CD4-positive, alpha-beta T cell treated with Interleukin-12 subunit alpha and Interleukin-12 subunit beta, for 1 hour (primary cell): ENCODE data around the gene SIRT2.
A peak's percentile ranks its signal among the peaks of the same experiment; 100 is the strongest.
"Not testable (repeated sequence)": the region's sequence is repeated elsewhere in the genome, so short reads cannot be mapped to it uniquely, and the experiment has no call there.

Experiments
- DNase-seq: peaks from one replicate; pipeline ENCODE4 v3.0.0-alpha.2; 2020

Gene SIRT2

DNA sequence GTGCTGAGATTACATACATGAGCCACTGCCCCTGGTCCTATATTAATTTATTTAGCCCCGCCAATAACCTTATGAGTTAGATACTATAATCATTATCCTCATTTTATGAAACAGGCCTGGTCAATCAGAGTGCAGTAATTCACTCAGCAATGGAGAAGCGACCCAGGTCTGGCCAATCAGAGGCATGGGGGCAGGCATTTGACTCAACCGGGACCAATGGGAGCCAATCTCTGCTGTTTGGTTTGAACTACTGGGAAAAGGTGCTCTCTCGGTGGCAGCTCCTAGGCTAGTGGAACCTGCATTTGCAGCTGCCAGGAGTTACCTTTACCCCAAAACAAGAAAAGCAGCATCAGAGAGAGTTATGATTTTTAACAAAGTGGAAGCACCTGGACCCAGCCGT lies 6.6 kb downstream of the SIRT2 start:
- no peak for DNase-seq

DNA sequence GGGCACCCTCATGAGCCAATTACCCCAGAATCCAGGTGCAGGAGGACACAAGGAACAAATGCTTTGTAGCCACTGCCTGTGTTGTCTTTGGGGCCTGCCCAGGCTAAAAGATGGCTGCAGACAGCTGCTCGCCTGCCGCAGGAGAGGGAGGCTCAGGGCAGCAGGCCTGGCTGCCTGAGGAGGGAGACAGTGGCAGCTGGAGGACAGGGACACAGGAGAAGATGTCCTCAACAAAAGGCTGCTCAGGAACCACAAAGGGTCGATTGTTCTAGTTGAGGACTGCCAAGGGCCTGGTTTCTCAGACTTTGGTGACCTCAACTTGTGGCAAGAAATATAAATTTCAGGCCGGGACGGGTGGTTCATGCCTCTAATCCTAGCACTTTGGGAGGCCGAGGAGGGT lies 7.6 kb downstream of the SIRT2 start:
- no peak for DNase-seq

DNA sequence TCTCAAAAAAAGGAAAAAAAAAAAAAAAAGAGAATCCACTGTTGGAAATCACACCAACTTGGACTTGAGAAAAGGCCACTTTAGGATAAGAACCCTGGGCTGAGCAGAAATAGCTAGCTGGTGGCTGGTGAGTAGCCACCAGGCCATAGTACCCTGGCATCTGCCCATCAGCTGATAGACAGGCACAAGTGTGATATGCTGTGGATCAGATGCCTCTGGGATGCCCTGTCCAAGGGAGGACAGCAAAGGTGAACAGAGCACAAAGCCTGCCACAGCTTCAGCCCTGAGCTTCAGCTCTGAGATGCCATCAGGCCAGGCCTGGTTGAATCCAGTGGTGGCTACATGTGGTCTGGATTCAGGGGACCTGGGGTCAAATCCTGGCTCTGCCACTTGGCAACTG lies 8.7 kb downstream of the SIRT2 start:
- no peak for DNase-seq

DNA sequence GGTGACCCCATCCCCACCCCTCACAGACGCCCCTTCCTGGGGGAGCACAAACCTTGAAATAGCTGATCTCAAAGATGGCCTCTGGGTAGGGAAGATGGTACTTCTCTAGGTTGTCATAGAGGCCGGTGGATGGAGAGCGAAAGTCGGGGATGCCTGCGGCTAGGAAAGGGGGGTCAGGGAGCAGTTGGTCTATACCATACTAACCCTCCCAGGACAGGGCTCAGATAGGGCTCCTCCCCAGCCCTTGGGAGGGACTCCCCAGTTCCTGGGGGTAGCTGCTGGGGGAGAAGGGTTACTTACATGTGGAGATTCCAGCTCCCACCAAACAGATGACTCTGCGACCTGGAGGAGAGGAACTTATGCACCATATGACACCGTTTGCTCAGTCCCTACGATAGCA lies 9.6 kb downstream of the SIRT2 start:
- no peak for DNase-seq

DNA sequence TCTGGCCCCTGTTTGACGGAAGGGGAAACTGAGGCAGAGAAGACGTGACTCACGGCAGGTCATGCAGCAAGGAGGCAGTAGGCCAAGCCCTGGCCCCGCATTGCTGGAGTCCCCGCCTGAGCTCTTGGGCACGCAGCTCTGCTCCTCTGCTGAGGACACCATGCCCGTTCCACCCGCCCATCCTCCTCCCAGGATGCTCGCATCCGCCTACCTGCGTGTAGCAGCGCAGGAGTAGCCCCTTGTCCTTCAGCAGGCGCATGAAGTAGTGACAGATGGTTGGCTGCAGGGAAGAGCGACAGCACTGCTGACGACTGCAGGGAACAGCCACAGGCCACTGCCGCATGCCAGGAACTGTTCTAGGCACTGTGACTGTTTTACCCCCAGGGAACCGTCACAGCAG lies 10.5 kb downstream of the SIRT2 start:
- DNase-seq = no peak

DNA sequence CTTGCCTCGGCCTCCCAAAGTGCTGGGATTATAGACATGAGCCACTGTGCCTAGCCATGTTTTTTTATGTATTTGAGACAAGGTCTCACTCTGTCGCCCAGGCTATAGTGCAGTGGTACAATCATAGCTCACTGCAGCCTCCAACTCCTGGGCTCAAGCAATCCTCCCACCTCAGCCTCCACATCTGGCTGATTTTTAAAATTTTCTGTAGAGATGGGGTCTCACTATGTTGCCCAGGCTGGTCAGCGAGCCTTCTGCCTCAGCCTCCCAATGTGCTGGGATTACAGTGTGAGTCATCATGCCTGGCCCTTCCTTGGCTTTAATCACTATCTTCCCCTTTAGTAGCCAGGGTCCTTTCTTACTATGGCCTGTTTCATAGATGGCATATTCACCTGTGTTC lies 14.7 kb downstream of the SIRT2 start:
- not testable (repeated sequence) for DNase-seq

DNA sequence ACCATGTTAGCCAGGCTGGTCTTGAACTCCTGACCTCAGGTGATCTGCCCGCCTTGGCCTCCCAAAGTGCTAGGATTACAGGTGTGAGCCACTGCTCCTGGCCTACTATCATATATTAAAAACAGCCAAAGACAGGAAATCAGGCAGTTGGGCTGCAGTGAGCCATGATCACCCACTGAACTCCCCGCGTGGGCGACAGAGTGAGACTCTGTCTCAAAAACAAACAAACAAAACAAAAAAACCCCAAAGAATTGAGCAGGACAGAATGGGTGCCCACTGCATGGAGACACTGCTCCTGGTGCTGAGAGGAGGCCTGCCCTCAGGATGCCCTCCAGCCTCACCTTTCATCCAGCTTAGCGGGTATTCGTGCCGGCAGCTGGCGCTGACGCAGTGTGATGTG lies 16.1 kb downstream of the SIRT2 start:
- DNase-seq = no peak

DNA sequence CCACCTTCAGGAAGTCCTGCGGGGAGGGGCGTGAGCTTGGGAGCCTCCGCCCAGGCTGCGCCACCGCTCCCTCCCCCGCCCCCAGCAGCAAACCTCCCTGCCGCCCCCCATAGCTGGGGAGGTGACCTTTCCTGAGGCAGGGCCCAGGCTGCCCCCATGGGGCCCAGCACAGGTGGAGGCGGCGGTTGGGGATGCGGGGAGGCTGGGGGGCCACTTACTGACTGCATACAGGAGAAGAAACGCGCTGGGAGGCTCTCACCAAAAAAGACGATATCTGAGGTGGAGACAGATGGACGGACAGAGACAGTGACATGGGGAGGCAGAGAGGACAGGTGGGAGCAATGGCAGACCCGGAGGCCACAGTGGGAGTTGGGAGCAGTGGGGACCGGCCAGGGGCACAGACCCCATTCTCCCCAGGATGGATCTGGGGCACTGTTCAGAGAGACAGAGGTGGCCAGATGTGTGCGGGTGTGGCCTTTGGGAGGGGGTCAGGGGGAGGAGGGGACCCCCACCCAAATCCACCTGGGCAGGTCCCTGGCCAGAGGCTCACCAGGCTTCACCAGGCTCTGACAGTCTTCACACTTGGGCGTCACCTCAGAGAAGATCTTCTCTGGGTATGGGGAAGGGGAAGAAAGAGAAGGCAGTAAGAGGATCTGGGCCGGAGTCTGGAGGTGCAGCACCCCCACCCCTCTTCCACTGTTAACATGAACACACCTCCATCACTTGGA lies 18.4 kb downstream of the SIRT2 start:
- no peak for DNase-seq

DNA sequence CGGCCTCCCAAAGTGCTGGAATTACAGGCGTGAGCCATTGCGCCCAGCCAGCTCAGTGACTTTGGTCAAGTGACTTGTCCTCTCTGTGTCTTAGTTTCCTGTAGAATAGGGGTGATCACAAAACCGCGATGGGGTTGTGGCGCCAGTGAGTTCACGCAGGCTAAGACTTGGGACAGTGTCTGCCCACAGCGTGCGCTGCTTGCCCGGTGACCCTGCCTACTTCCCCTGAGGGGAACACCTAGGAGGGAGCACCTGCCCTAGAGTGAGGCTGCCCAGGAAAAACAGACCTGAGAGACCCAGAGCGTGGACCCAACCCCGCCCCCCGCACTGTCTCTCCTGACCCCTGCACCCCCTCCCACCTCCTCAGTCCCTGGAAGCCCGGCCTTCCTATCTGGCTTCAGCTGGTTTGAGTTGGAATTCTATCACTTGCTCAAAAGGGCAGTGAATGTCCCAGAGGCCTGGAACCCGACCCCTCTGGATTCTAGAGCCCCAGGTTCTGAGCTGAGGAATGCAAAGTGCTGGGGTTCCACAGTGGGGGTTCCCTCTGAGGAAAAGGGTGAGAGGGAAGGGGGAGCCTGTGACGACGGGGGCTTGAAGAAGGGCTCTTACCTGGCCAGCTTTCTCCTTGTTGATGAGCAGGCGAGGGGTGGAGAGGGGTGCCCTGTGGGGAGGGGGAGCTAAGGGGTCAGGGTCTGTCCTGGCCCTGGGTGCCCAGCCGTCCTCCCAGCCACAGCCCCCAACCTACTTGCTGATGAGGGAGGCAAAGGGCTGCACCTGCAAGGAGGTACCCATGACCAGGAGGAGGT lies 19.1 kb downstream of the SIRT2 start:
- DNase-seq = no peak

DNA sequence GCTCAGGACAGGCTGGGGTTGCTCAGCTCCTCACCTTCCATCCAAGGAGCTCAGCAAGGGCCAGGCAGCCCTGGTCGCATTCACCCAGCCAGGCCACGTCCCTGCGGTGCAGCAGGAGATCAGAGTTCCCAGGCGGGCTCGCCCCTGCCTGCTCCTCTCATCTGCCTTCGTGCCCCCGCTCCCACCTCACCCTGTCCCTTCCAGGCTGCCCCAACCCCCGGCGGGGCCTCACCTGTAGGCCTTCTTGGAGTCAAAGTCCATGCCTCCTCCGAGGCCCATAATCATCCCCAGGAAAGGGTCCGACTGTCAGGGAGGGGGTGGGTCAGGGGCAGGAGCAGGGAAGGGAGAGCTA lies 20.0 kb downstream of the SIRT2 start:
- DNase-seq = no peak

DNA sequence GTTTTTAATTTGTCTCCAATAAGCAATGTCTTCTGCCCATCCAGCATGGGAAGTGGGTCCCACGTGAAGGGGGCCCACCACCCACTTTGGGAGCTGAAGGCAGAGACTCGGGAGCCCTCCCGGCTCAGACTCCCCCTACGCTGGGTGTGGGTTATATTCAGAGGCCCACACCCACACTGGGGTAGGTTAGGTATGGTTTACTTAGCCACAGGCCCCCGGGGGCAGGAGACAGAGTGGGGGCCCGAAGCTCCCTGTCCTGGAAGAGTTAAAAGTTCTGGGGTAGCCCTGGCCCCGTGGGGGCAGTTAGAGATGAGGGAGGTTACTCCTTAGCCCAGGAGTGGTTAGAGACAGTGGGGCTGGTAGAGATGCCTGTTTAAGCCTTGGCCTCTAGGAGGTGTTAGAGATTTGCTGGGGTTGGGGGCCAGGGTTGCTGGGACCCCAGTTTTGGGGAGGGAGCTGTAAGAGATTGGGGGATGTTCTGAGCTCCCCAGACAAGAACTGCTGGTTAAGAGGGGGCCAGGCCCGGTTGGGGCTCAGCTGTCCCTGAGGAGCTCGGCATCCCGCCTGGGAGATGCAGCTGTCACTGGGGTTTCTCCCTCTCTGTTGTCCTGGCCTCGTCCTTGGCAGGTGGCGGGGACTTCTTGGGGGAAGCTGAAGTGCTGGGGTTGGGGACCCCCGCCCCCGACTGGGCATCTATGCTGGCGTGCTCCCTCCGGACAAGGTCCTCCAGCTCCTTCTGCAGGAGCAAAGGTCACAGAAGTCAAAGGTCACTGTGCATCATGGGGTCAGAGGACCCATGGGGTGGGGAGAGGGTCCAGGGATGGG lies 20.6 kb downstream of the SIRT2 start:
- DNase-seq = no peak

DNA sequence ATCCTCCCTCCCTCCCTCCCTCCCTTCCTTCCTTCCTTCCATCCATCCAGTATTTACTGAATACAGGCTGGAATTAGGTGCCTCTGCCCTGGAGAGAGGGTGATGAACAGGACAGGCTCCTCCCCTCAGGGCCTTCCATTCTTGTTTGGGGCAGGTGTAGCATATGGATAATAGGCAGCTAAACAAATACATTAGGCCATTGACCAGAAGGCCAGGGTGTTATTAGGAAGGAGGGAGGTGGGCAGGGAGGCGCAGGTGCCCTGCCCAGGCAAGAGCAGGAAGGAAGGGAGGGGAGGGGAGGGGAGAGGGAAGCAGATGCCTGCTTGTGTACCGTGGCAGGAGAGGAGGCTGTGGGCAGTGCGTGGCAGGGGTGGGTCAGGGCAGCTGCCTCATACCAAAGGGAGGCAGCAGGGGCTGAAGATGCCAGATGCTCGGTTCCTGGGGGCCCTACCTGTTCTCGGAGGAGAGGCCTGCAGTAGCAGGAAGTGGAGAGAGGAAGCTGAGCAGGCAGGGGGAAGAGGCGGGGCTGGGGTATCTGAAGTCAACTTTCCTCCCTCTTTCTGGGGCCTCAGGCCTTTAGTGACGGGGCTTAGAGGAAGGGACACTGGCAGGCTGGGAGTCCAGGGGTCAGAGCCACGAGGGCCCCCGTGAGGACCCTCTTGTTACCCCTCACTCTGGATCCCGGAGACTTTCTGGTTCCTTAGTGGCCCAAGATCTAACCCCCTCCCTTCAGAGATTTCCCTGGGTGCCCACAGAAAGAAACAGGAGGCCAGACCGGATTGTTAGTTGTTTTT lies 21.4 kb downstream of the SIRT2 start, which contains the start of gene RINL:
Gene RINL (minus strand): TSS at position 495 of the 794 bp plus-strand sequence. CDS start 1,533 bp downstream, outside the sequence.
- peak; percentile 78 for DNase-seq

DNA sequence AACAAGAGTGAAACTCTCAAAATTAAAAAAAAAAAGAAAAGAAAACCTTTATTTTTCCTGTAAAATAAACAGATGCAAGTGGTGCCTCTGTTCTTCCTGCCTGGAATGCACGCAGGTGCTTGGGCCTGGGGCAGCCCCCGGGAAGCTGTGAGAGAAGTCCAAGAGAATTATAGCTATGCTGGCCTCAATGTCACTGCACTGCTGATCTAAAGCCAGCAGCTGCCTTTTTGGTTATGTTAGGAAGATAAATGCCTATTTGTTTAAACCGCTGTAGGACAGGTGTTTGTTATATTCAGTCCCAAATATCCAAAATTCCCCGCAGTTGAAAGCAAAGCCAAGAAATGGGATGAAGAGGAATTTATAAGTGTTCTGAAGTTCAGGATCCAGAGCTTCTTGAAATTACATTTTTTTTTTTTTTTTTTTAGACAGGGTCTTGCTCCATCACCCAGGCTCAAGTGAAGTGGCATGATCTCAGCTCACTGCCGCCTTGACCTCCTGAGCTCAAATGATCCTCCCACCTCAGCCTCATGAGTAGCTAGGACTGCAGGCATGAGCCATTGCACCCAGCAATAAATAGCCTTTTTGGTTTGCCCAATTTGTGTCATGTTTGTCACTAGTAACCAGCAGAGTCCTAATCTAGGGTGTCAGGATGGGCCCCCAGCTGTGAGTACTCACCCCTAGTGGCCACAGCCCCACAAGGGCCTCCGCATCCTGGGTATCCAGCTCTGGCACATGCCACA lies 23.6 kb downstream of the SIRT2 start:
- DNase-seq = no peak

DNA sequence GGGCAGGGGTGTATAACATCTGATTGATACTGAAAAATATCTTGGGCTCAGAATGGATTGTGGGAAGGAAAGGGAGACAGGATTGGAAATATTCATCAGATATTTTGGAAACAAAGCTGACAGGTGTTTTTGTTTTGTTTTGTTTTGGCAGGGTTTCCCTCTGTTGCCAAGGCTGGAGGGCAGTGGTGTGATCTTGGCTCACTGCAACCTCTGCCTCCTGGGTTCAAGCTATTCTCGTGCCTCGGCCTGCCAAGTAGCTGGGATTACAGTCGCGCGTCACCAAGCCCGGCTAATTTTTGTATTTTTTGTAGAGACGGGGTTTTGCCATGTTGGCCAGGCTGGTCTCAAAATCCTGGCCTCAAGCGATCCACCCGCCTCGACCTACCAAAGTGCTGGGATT lies 26.0 kb downstream of the SIRT2 start:
- not testable (repeated sequence) for DNase-seq

DNA sequence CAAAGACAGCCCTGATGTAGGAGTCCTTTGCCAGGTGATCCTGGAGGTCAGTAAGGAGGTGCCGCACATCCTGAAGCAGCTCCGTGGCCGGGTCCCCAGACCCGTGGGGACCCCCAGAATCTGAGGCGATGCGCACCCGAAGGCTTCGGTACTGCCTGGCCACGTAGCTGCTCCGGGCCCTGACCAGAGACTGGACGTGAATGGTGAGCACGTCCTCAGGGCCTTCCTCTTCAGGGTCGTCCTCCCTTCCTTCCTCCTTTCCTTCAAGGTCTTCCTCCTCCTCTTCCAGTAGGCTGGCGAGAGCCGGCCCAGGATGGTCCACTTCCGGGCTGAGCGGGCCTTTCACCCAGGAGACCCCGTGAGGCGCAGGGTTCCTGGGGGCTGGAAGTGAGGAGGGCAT lies 28.8 kb downstream of the SIRT2 start:
- DNase-seq = no peak

DNA sequence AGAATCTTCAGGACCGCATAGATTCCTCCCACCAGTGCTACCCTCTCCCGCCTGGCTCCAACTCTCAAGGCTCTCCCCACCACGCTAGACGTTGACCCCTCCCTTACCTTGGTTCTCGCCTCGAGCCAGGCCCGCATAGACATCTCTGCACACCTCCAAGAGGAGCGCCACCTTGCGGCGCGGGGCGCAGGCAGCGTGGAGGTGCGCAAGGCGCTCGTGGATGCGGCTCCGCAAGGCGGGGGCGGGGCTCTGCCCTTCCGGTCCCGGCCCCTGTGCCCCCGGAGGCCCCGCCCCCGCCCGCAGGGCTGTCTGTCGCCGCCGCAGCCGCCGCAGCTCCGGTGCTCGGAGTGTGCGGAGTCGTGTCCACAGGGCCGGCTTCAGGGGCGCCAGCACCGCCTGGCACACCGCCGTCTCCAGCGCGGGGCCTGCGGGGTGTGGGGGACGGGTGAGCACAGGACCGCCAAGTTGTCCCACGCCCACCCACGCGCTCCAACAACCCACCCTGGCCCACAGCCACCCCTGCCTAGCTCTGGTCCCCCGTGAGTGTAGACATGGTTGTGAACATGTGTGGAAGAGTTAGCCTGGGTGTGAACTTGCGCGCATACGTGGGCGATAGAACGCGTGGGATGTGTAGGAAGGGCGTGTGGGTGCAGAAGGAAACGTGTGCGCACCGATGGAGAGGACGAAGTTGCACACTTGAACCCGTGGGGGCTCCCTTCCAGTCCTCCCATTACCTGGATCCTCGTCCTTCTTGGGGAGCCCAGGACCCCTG lies 29.4 kb downstream of the SIRT2 start:
- peak; percentile 97 for DNase-seq

DNA sequence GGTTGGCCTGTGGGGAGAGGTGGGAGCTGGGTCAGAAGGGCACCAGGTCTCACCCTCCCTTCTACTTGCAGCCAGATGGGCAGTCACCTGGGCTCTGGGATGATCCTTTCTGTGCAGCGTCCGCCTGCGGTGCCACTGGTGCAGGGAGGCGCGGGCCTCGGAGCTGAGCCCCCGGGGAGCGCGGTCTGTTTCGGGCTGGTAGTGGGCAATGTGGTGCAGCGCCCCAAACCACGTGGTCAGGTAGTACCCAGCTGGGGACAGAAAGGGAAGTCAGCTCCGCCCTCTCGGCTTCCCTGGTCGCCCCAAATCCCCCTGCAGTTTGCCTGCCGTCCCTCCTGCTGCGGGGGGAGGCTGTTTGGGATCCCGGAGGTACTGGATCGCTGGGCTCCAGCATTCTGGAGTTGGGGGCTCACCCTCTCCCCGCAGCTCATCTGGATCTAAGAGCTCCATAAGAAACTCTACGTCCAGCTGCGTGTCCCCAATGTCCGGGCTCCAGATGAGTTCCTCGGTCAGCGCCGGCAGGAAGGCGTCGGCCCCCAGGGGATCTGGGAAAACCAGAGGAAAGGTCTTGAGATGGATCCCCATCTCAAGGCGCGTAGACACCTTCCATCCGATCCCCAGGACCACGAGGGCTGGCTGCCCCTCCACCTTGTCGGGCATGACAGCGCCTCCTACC lies 30.1 kb downstream of the SIRT2 start:
- peak; percentile 37 for DNase-seq

DNA sequence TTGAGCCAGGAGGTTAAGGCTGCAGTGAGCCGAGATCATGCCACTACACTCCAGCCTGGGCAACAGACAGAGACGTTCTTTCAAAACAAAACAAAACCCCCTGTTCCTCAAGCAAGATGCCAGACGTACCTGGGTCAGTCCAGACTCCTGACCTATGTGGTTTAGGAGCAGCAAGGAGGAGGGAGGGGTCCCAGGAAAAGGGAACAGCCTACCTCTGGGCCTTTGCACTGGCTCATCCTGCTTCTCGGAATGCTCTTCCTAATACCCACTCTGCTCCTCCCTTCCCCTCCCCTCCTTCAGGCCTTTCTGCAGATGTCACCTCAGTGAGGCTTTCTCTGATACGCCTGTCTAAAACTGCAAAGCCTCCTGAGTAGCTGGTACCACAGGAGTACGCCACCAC lies 30.9 kb downstream of the SIRT2 start:
- DNase-seq = no peak

DNA sequence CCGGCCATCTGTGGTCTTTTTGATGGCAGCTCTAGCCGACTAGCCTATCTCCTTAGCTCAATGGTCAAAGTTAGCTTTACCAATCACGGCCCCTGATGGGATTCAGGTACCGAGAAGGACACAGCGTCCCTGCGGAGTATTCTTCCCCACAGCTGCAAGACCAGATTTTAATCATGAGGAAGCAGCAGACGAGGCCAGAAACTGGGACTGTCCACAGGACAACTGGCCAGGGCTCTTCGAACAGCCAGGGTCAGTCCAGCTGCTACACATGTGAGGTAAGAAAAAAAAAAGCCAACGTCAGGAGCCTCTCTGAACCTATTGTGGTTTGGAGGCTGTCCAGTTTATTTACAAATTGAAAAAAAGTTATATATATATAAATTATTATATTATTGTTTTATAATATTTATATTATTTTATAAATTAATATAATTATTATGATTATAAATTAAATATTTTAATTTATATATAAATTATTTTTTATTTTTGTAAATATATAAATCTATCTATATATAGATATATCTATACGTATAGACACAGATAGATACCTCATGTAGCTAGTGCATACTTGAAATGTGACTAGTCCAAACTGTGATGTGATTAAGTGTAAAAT lies 32.1 kb downstream of the SIRT2 start:
- no peak for DNase-seq
